ENCODE data around the gene FUCA1. TPM values are rescaled to one million over a fixed set of nuclear protein-coding genes. Genes with fewer than 3 reads are reported as not detected.

FUCA1 gene
- total and polyA plus RNA-seq, 2 donors (not counting 3 experiments of a cell fraction or from before 2014, with no cell fraction given) = 4.9 to 5.6 TPM

GRCh38 chr1:23799570-23800399 lies 68.3 kb downstream of the FUCA1 start:
- DNase-seq (ENCODE audit: low read depth, low spot score) = peak; percentile 85
- CTCF ChIA-PET = interaction anchor here (0.7 to 4.6 kb wide), 6 partner anchors 8 to 28 kb away, joined by 3 to 43 read pairs (median 8); partner anchors contain the start of genes HMGCL and PITHD1
- POLR2A ChIA-PET = interaction anchor here (0.9 to 1.8 kb wide), 5 partner anchors 8 to 25 kb away, joined by 3 to 9 read pairs (median 5); partner anchors contain the start of genes LYPLA2 and PITHD1

More at GRCh38 chr1:23799570-23800399, 68.3 kb downstream of the FUCA1 start:
- dilution Hi-C loops (cut with MboI; ENCODE audit: extremely low pct_ligation_motif_present, low sequenced_read_pairs) = no loop called here
- Histone ChIP-seq H3K9me1 (replicated peaks; ENCODE audit: control insufficient read depth, extremely low read depth, insufficient read depth, low read length) (no peaks in the 10 kb centered on the region), H3K4me1 (ENCODE audit: control insufficient read depth, extremely low read depth, insufficient read depth, low read length) (peaks cover 15% of the 10 kb centered on the region), H3K27ac (ENCODE audit: insufficient read depth, low read depth, low read length) (peak overlapping the region; percentile 62), H4K20me1 (replicated peaks; ENCODE audit: control insufficient read depth, extremely low read depth, insufficient read depth, low read length) (no peaks in the 10 kb centered on the region), H3K36me3 (ENCODE audit: control insufficient read depth in 2 of 2, extremely low read depth in 1 of 2, insufficient read depth in 2 of 2, low read length in 2 of 2) (peaks cover 0 to 27% of the 10 kb centered on the region in 2 experiments), H3K9me3 (replicated peaks; ENCODE audit: control insufficient read depth, insufficient read depth, low read length) (no peaks in the 10 kb centered on the region), H3K27me3 (ENCODE audit: control insufficient read depth in 2 of 2, insufficient read depth in 2 of 2, low read length in 2 of 2) (no peaks in the 10 kb centered on the region), H3K4me3 (replicated peaks in 1 of 3; ENCODE audit: insufficient read depth in 1 of 3, low read depth in 1 of 3, low read length in 3 of 3) (peak overlapping the region; percentile 45 to 83 (median 55)), H3K9ac (replicated peaks; ENCODE audit: extremely low read depth, insufficient read depth, low read length) (peak overlapping the region; percentile 87), H3K4me2 (ENCODE audit: insufficient read depth, low read length) (peak overlapping the region; percentile 56), H2AFZ (ENCODE audit: low read depth, low read length) (no peak overlapping the region), H3K79me2 (ENCODE audit: control insufficient read depth, insufficient read depth, low read length) (no peaks in the 10 kb centered on the region)
- peak; percentile 12 for FAIRE-seq
- TF ChIP-seq EZH2 (IDR thresholded peaks at IDR 0.05; ENCODE audit: borderline replicate concordance, low read depth, low read length, severe bottlenecking) = no peak
- TF ChIP-seq GATA2 (IDR thresholded peaks at IDR 0.05; ENCODE audit: insufficient read depth, insufficient read length, low read depth, low read length) = no peak
- TF ChIP-seq CTCF (IDR thresholded peaks at IDR 0.05; ENCODE audit: extremely low read depth in 1 of 2, insufficient read depth in 1 of 2, low read depth in 1 of 2, low read length in 2 of 2) = no peak
- peak; percentile 70 for TF ChIP-seq MAX (IDR thresholded peaks at IDR 0.05; ENCODE audit: insufficient read depth, insufficient read length)
- TF ChIP-seq POLR2A (IDR thresholded peaks at IDR 0.05; ENCODE audit: low read depth, low read length) = peak; percentile 97
- TF ChIP-seq JUN (IDR thresholded peaks at IDR 0.05; ENCODE audit: borderline replicate concordance, insufficient read depth, insufficient read length, low read depth) = no peak
- peak; percentile 78 for TF ChIP-seq FOS (IDR thresholded peaks at IDR 0.05; ENCODE audit: borderline replicate concordance, insufficient read depth, low read length)
- TF ChIP-seq POLR2AphosphoS5 (IDR thresholded peaks at IDR 0.05; ENCODE audit: insufficient read depth, low read depth, low read length) = peak; percentile 95
- peak; percentile 76 for TF ChIP-seq MYC (IDR thresholded peaks at IDR 0.05; ENCODE audit: low read depth, low read length)
- intact Hi-C loops (cut with micrococcal nuclease) = loop anchor here (1.0 to 5.0 kb wide), 5 partner anchors 8 to 242 kb away; partner anchors contain the start of genes ID3, LYPLA2, PITHD1 and PNRC2
- TSS peak; percentile 74 for BruUV-seq (replicated peaks)
